GM10266 (cell line): ENCODE data around the gene GPRC5A.

Experiments
- DNase-seq: peaks from one replicate; pipeline ENCODE4 v3.0.0; 2012; ENCODE audit errors: extremely low spot score
- TF ChIP-seq, protein P1 (sequence below): IDR thresholded peaks from 2 replicates; pipeline ENCODE4 v1.5.1; 2012; ENCODE audit warnings: mild to moderate bottlenecking, low read depth; ENCODE audit not compliant: control insufficient read depth, insufficient read depth; ENCODE audit errors: missing control alignments

The GPRC5A gene

DNA sequence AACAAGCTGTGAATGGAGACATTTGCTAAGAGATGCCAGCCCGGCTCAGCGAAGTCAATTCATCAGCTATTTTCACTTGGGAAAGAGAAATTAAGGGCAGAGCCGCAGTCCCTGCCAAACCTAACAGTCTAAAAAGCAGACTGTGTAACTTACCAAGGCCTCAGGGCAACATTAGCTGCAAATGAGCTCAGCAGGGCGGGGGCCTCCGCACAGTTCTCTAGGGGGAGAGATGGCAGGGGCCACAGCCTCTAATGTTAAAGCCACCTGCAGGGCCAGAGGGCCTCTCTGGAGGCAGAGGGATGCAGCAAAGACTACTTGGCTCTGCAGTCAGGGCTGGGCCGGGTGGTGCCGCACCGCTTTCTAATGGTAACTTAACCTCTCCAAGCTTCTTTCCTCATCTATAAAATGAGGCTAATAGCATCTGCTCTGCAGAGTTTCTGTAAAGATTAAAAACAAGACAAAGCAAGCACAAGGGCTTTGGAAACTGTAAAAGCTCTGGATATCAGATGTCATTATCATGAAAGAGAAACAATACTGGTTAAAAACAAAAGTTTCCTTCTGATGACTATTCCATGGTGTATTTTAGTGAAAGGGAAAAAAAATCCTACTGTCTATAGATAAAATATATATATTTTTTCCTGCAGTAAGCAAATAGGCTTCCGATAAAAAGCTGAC lies 13.4 kb upstream of the GPRC5A start:
- TF ChIP-seq, protein P1, sequence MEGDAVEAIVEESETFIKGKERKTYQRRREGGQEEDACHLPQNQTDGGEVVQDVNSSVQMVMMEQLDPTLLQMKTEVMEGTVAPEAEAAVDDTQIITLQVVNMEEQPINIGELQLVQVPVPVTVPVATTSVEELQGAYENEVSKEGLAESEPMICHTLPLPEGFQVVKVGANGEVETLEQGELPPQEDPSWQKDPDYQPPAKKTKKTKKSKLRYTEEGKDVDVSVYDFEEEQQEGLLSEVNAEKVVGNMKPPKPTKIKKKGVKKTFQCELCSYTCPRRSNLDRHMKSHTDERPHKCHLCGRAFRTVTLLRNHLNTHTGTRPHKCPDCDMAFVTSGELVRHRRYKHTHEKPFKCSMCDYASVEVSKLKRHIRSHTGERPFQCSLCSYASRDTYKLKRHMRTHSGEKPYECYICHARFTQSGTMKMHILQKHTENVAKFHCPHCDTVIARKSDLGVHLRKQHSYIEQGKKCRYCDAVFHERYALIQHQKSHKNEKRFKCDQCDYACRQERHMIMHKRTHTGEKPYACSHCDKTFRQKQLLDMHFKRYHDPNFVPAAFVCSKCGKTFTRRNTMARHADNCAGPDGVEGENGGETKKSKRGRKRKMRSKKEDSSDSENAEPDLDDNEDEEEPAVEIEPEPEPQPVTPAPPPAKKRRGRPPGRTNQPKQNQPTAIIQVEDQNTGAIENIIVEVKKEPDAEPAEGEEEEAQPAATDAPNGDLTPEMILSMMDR = no peak
- no peak for DNase-seq

DNA sequence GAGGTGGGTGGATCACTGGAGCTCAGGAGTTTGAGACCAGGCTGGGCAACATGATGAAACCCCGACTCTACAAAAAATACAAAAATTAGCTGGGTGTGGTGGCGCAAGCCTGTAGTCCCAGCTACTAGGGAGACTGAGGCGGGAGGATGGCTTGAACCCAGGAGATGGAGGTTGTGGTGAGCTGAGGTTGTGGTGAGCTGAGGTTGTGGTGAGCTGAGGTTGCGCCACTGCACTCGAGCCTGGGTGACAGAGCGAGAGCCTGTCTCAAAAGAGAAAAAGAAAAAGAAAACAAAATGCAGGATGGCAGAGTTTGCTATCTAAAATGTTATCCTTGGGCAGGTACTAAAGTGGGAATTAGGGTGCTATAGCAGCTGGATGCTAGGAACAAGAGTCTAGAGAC lies 10.8 kb upstream of the GPRC5A start:
- DNase-seq = no peak
- TF ChIP-seq, protein P1 = no peak

DNA sequence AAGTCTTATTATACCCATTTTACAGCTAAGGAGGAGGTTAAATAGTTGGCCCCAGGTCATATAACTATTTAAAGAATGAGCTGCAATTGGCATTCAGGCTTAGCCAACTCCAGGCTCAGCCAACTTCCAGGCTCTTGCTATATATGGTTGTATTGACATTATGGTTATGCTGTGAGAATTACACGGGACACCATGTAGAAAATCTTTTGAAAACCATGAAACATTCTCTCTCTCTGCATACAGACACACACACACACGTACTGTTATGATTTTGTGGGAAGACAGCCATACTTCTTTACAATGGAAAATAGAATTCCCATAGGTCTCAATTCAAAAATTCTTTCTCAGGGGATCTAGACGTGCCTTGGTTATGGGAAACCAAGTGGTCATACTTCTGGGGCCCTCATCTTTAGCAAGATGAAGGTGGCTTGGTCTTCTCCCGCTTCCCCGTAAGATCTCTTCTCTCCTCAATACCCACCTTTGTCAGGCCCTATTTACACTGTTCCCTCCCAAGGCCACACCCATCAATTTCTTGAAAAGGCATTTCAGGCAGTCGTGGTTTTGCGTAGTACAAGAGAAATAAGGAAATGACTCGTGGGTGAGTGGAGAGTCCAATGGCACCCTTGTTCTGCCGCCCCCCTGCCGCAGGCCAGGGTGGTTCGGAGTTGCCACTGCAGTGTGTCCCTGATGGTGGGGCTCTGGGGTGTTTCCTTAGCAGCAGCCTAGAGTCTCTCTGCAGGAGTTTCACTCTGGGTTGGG lies 10.0 kb upstream of the GPRC5A start:
- TF ChIP-seq, protein P1 = no peak
- DNase-seq = no peak

DNA sequence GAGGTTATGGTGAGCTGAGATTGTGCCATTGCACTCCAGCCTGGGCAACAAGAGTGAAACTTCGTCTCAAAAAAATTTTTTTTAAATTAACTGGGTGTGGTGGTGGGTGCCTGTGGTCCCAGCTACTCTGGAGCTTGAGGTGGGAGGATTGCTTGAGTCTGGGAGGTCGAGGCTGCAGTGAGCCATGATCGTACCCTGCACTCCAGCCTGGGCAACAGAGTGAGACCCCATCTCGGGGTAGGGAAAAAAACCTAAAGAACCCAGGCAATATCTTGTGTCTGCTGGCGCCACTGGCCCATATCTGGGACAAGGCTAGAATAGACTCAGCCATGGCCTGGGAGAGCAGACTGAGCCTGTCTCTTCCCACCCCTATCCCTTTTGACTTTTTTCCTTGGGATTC lies 9.1 kb upstream of the GPRC5A start:
- TF ChIP-seq, protein P1 = no peak
- DNase-seq = no peak

DNA sequence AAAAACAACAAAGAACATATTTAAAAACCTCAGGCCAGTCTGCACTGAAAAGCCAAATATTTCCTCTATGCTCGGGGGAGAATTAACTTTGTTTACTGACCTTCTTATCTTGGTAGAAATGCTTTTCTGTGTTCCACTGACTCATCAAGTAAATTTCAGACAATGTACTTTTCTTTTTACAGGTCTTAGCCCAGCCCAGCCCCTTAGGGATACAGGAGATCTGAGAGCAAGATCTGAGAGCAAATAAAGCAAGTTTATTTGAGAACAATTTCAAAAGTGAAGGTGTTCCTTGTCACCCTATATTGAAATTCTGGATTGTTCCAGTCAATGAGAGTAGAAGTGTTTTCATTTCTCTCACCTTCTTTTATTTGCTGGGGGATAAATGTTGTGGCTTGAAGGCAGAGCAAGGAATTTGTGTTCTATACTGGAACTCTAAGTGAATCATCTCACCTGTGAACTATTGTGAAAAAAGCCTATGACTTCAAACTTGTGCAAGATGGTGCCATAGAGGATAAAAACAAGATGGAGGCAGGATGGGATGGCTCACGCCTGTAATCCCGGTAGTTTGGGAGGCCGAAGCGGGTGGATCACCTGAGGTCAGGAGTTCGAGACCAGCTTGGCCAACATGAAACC lies 7.9 kb upstream of the GPRC5A start:
- no peak for DNase-seq

DNA sequence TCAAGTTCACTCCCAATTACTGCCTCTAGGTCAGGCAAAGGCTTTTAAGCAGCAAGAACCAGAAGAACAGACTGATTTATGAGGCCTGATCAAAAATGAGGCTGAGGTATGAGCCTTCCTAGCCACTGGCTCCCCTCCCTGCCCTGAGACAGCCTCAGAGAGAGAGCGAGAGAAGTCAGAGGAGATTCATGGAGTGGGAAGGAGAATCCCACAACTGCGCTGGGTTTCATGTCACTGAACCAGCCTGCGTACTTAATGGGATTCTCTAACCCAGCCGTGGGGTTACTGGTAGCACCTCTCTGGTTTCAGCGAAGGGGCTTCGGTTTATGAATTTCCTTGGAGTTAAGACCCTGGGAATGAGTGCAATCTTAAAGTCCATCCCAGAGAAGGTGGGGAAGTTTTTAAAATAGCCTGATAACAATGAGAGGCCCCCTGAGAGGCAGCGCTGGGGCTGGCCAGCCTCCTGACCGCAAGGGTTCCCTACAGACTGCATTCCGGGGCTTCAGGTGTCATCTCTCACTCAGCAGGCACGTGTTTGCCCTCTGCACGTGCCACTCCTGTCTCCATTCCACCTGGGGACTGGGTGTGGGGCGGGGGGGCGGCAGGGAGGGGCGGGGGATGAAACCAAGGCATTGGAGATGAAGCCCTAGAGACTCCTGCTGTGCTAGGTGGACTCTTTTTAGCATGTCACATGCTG lies 6.1 kb upstream of the GPRC5A start:
- TF ChIP-seq, protein P1 = no peak
- no peak for DNase-seq

More for the DNA sequence above, 7.9 kb upstream of the GPRC5A start:
- TF ChIP-seq, protein P1 = no peak
